GM18868 (cell line): ENCODE measurements around the gene APPBP2.
"Not testable (repeated sequence)": the region's sequence is repeated elsewhere in the genome, so short reads cannot be mapped to it uniquely, and the experiment has no call there.

Experiments
- ATAC-seq: cut with Tn5 transposase; IDR thresholded peaks from one replicate; pipeline ENCODE4 v1.9.1; 2021; ENCODE audit warnings: mild to moderate bottlenecking, moderate library complexity; ENCODE audit not compliant: unreplicated experiment

The APPBP2 gene, protein sequence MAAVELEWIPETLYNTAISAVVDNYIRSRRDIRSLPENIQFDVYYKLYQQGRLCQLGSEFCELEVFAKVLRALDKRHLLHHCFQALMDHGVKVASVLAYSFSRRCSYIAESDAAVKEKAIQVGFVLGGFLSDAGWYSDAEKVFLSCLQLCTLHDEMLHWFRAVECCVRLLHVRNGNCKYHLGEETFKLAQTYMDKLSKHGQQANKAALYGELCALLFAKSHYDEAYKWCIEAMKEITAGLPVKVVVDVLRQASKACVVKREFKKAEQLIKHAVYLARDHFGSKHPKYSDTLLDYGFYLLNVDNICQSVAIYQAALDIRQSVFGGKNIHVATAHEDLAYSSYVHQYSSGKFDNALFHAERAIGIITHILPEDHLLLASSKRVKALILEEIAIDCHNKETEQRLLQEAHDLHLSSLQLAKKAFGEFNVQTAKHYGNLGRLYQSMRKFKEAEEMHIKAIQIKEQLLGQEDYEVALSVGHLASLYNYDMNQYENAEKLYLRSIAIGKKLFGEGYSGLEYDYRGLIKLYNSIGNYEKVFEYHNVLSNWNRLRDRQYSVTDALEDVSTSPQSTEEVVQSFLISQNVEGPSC

DNA sequence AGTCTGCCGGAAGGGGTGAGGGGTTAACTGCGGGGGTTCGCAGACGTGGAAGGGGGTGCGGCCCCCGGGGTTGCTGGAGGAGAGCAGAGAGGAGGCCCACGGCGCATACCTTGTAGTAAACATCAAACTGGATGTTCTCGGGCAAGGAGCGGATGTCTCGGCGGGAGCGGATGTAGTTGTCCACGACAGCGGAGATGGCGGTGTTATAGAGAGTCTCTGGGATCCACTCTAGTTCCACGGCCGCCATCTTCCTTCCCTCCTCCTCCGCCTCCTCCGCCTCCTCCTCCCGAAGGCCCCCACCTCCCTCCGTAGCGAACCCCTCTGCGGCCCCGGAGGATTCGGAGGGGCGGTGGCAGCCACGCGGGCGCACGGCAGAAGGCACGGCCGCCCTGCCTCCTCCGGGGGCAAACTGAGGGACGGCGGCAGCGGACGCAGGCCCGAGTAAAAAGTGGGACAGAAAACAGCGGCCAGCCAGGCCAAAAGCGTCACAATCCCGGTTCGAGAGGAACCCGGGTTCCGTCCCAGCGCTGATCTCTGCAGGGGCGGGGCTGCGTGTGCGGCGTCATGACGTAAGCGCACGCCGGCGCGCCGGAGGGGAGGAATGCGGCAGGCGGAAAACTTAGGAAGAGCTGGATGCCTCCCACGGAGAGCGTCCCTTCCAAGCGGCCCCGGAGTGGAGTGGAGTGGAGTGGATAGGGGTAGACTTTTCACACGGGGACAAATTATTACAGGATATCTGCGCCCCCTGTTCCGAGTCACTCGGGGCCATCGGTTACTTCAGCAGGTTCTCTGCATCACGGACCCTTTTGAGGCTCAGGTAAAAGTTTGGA is at the start of gene APPBP2:
TSS of gene APPBP2 (minus strand) at position 558 of the 830 bp plus-strand sequence. CDS start at position 247, 311 bp downstream.
- peak; percentile 89 for ATAC-seq

DNA sequence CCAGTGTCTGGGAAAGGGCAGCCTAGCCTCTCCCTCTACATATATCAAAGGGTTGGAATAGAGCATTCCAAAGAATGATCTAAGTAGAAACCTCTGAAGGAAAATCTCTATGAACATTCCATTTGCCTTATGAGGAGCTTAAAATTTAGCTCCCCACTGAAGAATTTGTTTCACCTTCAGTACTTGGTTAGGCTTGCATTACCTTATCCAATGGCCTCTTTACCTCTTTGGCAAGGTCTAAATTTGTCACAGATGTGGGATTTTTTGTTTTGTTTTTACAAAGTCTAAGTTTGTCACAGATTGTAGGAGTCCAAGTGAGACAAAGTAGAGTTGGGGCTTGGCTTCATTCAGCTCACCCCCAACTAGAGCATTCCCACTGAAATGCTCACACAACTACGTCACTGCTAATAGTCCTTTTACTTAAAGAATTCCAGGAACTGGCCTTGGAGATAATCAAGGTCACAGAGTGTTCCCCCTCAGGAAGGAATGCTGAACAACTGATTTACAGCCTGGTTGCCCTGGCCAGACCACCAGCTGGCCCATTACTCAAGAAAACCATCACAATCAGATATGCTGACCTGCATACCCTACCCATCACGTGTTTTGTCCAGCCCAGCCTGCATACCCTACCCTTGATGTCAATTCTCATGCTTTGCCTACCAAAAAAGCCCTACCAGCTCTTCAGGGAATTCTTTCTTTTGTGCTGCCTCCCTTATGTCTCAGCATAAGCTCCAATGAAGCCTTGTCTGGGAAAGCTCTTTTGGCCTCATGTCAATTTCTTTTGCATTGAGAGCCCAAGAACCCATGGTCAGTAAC is 47.4 kb upstream of the APPBP2 start:
- ATAC-seq: no peak

DNA sequence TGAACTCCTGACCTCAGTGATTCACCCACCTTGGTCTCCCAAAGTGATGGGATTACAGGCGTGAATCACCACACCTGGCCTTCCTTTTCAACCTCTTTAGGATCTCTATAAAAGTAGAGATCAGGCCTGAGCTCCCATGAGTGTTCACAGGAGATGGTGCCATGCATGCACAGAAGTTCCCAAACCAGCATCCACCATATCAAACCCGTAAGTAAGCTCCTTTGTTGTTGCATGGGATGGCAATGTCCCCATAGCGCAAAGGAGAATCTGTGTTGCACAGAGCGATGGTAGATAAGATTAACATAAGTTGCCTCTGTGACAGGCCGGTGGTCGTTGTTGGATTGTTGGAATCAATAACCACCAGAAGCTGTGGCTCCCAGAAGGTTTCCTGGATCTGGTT is 39.2 kb upstream of the APPBP2 start:
- ATAC-seq: no peak

DNA sequence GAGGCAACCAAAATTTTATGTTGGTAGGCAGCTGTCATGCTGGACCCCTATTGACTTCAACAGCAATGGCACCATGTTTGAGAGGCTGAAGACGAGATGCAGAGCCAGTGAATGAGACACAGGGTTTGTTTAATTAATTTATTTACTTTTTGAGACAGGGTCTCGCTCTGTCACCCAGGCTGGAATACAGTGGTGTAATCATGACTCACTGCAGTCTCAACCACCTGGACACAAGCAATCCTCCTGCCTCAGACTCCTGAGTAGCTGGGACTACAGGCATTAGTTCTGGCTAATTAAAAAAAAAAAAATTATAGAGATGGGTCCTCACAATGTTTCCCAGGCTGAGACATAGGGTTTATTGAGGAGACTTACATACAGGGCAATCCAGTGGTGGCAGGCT is 37.7 kb upstream of the APPBP2 start:
- no peak for ATAC-seq

DNA sequence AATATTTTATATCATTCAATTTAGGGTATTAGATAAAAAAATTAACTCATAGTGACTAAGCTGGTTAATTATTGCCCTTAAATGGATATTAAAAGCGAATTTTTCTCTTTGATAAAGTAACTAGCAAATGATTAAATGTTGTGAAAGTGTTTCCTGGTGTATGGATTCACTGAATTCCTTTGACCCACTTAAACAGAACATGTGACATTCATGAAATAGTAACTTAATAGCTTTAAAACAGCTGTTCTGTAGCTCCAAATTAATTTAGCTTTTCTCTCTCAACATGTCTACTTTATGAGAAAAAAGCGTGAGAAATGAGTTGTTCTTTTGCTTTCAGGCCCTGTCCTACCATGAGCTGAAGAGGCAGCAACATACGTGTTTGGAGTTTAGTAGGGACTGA is 36.4 kb upstream of the APPBP2 start:
- no peak for ATAC-seq

DNA sequence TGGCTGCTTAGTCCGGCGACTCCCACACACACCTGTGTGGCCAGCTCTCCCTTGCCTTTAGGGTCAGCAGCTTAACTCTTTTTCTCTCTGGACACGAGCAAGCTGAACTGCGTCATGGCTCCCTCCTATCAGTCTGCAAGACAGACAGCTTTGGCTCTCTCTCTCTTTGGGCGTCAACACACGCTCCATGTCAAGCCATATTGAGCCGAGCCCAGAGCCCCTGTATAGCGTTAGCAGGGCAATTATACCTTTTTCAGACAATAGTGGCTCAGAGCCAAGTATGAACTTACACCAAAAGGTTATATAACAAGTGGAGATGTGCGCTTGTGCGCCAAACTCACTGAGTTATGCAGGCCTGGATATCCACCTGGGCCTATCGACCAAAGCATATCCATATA is 34.8 kb upstream of the APPBP2 start:
- ATAC-seq: no peak

DNA sequence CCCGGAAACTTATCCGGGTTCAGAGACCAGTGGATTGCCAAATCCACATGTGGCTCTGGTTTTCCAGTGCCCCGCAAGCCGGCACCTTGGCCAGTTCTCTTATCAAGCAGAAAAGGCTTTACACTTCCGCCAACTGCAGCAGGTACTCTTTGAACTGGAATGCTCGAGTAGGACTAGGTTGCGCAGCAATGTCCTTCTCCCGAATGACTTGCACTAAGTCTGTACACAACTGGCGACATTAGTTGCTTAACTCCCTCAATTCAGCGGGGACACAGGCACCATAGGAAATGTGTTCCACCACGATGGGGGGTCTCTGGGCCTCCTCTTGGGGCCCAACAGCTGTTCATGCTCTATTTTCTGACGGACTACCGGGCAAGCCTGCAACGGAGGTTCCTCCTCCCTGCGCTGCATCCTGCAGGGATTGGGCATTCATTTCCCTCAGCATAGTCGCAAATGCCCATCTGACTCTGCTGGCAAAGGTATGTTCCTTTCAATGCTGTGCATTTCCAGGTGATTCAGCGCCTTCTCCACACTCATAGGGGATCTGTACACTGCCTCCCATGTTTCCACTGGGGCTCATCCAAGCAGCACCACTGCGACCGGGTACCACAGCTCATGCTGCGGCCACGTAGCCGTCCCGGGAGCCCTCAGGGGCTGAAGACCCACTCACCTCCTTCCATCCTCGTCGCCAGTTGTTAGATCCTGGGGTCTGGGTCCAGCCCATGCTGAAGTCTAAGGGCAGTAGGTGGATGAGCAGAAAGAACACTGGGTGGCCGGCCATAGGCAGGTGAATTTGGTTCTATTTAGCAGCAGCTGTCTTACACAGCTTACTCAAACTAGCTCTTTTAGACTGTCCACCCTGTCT is 34.2 kb upstream of the APPBP2 start:
- ATAC-seq: no peak

DNA sequence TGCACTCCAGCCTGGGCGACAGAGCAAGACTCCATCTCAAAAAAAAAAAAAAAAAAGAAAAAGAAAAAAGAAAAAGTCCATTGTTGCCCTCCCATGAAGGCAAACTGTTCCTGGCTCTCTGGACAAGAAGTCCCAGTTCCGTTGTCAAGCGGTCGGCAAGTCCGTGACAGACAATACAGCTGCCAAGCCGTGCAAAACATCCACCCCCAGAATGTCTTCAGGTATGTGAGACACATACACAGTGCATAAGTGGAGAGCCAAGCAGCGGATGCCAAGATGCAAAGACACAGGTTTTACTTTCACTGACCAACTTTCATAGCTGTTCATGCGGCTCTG is 33.6 kb upstream of the APPBP2 start:
- no peak for ATAC-seq

DNA sequence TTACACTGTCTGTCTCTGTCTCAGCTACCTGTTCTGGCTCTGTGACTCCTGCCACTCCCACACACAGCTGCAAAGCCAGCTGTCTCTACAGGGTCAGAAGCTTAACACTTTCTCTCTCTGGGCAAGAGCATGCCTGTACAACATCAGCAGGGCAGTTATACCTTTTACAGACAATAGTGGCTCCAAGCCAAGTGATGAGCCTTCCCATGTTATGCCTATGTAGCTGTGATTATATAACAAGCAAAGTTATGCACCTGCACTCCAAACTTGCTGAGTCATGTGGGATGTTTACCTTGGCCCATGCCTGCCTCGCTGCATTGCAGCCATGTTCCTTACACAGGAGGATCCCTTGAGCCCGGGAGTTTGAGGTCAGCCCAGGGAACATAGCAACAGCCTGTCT is 31.8 kb upstream of the APPBP2 start:
- no peak for ATAC-seq

DNA sequence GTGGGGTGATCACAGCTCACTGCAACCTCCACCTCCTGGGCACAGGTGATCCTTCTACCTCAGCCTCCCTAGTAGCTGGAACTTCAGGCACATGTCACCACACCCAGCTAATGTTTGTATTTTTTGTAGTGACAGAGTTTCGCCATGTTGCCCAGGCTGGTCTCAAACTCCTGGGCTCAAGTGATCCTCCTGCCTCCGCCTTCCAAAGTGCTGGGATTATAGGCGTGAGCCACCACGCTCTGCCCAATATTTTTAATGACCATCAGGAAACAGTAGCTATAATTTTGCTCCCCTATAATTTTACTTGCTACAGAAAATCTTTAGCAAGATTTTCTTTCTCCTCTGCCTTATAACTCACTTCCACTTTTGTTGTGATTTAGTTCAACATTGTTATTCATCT is 29.7 kb upstream of the APPBP2 start:
- ATAC-seq: no peak

DNA sequence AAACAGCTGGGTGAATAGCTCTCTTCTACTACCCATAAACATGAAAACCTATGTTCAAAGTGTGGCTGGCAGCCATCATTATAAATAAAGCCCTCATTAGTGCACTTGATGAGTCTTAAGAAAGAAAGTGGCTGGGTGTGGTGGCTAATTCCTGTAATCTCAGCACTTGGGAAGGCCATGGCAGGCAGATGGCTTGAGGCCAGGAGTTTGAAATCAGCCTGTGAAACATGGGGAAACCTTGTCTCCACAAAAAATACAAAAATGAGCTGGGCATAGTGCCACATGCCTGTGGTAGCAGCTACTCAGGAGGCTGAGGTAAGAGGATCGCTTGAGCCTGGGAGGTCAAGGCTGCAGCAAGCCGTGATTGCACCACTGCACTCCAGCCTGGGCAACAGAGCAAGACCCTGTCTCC is 28.3 kb upstream of the APPBP2 start:
- ATAC-seq: no peak

DNA sequence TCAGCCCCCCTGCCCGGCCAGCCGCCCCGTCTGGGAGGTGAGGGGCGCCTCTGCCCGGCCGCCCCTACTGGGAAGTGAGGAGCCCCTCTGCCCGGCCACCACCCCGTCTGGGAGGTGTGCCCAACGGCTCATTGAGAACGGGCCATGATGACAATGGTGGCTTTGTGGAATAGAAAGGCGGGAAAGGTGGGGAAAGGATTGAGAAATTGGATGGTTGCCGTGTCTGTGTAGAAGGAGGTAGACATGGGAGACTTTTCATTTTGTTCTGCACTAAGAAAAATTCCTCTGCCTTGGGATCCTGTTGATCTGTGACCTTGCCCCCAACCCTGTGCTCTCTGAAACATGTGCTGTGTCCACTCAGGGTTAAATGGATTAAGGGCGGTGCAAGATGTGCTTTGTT is 26.2 kb upstream of the APPBP2 start:
- ATAC-seq: not testable (repeated sequence)

DNA sequence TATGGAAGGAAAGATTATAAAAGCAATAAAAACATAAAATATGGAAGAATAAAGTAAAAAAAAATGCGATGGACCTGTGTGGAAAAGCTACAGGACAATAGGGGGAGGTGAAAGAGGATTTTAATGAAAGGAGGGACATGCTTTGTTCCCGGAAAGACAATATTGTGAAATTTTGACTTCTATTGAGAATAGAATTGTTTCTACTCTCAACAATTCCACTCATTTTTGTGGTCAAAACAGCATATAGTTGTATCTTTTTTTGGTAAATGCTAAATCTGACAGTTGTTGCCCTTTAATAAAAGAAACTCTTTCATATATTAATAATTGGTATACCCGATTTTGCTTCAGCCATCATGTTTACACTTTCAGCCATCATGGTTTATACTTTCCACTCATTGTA is 22.9 kb upstream of the APPBP2 start:
- ATAC-seq: no peak

DNA sequence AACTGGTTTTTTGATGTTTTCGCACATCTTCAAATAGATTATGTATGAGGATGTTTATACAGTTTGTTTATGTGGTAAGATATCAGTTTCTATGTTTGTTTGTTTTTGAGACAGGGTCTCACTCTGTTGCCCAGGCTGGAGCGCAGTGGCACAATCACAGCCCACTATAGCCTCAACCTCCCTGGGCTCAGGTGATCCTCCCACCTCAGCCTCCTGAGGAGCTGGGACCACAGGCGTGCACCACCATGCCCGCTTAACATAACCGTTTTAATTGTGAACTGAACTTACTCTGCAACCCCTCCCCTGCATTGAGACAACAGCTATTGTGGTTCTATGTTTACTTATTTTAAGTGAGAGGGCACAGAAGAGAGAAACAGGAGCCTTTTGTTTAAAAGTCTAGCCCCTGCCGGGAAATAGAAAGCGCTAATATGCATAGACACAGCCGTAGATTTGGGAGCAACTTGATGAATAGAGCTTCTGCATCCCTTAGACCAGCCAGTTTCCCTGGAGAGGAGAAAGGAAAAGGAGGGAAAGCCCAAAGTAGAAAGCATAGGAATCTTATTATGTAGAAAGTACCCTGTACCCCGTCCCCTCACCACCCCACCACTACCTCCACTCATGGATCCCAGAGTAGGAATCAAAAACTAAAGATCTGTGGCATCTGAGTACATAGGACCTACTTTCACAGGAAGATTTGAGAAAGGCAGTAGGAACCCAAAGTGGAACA is 19.6 kb upstream of the APPBP2 start:
- no peak for ATAC-seq

DNA sequence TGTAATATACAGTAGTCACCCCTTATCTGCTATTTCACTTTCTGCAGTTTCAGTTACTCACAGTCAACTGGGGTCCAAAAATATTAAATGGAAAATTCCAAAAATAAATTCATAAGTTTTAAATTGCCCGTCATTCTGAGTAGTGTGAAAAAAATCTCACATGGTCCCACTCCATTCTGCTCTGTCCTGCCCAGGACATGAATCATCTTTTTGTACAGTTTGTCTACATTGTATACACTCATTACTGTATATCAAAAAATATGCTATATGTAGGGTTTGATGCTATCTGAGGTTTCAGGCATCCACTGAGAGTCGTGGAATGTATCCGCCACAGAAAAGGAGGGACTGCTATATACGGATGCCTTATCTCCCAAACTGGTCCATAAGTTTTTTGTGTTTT is 16.0 kb upstream of the APPBP2 start:
- ATAC-seq: no peak

DNA sequence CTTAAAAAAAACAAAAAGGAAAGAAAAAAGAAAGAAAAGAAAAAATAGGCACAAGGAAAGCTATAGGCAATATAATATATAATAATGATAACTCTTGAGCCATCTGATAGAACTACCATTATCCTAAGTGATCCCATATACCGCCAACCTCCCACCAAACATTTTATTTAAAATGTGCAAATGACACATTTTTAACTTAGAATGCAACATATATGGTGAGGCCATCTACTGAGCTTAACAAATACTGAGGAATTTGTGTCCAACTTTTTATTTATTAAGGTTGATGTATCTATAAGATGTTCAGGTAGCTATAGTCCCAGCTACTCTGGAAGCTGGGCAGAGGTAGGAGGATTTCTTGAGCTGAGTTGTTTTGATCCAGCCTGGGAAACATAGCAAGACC is 14.4 kb upstream of the APPBP2 start:
- ATAC-seq: no peak

DNA sequence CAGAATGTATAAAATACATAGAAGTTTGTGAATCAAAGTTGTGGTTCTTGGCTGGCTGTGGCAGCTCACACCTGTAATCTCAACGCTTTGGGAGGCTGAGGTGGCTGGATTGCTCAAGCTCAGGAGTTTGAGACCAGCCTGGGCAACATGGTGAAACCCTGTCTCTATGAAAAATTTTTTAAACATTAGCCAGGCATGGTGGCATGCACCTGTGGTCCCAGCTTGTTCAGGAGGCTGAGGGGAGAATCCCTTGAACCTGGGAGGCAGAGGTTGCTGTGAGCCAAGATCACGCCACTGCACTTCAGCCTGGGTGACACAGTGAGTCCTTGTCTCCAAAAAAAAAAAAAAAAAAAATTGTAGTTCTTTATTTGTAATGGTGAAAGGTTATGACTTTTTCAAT is 13.8 kb upstream of the APPBP2 start:
- ATAC-seq: no peak

DNA sequence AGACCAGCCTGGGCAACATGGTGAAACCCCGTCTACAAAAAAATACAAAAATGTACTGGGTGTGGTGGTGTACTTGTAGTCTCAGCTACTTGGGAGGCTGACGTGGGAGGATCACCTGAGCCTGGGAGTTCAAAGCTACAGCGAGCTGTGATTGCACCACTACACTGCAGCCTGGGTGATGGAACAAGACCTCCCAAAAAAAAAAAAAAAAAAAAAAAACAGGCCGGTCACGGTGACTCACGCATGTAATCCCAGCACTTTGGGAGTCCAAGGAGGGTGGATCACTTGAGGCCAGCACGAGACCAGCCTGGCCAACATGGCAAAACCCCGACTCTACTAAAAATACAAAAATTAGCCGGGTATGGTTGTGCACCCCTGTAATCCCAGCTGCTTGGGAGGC is 12.7 kb upstream of the APPBP2 start:
- no peak for ATAC-seq
